ENCODE measurements around the gene ARSI.

The ARSI gene

GRCh38 chr5:150326707-150327106 is 24.0 kb upstream of the ARSI start:
- DNase-seq (ENCODE audit: low read depth) = no peak

DNA sequence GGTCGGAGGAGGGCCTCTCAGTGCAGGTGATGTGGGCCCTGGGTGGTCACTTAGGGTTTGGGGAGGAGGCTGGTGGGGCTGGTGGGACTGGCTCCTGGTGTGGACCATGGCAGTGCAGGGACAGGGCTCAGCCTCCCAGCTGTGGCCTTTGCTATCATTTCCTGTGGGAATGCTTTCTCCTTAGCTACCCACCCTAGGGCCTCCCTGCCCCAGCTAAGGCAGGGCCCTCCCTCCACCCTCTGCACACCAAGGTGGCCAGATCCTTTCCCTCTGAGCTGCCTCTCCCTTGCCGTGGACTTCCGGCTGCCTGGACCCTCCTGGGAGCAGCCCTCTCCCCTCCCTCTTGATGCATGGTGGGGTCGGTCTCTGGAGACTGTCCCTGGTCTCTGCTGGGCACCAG is 22.7 kb upstream of the ARSI start:
- DNase-seq (ENCODE audit: low read depth) = no peak

DNA sequence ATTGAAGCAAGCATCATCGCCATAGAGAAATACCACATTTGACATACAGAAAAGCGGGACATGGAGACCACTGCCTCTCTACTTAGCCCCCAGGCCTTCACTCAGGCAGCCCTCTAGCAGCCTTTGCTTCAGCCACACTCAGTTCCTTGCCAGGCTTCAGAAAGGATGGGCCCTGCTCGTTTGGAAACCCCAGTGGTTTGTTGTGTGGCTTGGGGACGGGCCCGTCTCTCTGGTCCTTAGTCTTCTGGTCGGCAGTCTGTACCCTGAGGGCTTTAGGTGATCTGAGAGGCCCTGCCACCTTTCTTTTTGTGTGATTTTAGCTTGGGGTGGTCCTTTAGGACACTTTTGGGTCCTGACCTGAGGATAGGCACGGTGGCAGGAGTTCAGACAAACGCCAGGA is 21.1 kb upstream of the ARSI start:
- no peak for DNase-seq (ENCODE audit: low read depth)

DNA sequence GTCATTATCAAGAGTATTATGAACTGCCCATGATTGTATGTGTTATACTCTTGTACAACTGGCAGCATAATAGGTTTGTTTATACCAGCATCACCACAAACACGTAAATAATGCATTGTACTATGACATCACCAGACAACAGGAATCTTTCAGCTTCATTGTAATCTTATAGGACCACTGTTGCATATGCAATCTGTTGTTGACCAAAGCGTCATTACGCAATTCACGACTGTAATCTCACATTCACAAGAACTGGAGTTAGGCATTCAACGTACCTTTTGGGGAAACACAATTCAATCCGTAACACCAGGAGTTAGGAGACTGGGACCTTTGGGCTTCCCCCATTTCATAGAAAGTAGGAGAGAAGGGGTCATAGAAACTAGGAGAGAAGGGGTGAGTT is 20.4 kb upstream of the ARSI start:
- DNase-seq (ENCODE audit: low read depth) = no peak

DNA sequence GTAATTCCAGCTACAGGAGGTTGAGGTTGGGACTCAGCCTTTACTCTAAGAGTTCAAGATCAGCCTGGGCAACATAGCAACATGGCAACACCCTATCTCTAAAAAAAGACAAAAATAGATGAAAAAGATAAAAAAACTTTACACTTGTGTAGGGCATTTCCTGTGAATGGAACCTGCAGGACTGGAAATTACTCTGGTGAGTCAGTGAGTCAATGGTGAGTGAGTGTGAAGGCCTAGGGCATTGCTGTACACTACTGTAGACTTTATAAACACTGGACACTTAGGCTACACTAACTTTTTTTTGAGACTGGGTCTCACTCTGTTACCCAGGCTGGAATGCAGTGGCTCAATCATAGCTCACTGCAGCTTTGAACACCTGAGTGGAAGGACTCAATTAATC is 19.5 kb upstream of the ARSI start:
- no peak for DNase-seq (ENCODE audit: low read depth)

- no peak for DNase-seq (ENCODE audit: low read depth)
Observed at GRCh38 chr5:150321784-150322183, 19.1 kb upstream of the ARSI start.

GRCh38 chr5:150321211-150321610 is 18.5 kb upstream of the ARSI start:
- no peak for DNase-seq (ENCODE audit: low read depth)

- DNase-seq (ENCODE audit: low read depth) = no peak
Observed at GRCh38 chr5:150320044-150320613, 17.4 kb upstream of the ARSI start.

- DNase-seq (ENCODE audit: low read depth) = no peak
Observed at GRCh38 chr5:150319484-150319790, 16.7 kb upstream of the ARSI start.

DNA sequence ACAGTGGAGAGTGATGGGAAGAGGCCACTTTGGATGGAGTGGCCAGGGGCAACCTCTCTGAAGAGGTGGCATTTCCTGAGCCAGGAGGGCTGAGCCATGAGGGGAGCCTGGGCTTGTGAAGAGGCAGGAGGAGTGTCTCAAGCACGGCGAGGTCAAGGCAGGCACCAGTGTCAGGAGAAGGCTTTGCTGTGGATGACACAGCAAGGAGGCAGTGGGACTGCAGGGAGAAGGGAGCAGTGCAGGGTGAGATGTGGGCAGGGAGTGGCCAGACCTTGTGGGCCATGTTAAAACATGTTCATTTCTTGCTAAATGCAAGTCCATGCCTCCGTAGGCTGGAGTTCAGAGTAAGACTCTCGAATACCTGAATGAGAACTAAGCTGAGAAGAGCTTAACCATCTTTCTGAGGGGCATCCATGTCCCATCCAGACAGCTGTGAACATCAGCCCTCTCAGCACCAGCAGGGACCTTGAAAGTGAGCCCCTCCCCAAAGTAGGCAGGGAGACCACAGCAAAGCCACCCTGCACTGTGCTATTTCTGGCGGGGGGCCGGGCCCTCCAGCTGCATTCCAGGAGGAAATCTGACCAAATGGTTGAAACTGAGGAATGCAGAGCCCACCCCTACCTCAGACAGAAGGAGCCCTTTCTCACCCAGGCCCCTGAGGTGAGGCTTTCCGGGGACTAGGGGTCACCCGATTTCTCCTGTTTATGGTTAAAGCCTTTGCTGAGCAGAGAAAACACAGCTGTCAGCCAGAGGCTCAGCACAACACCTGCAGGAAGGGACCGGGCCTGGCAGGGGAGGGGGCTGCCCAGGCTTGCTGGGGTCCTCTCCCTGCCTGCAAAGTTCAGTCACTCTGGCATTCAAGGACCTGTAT is 16.1 kb upstream of the ARSI start:
- no peak for DNase-seq (ENCODE audit: low read depth)

GRCh38 chr5:150317048-150318003 is 14.6 kb upstream of the ARSI start:
- no peak for DNase-seq (ENCODE audit: low read depth)

DNA sequence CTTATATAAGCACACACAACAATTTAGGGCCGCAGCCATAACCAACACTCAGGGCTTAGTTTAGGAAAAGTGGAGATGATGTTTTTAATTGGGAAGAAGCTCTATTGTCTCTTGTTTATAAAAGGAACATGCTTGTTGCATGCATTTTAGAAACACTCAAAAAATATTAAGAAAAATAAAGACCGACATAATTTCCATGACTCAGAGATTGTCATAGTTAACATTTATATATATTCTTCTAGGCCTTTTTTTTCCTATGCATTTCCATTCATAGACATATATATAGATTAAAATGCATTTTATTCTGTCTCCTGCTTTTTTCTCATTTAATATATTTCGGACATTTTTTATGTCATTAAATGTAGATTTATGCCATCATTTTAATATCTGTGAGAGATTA is 13.6 kb upstream of the ARSI start:
- no peak for DNase-seq (ENCODE audit: low read depth)

DNA sequence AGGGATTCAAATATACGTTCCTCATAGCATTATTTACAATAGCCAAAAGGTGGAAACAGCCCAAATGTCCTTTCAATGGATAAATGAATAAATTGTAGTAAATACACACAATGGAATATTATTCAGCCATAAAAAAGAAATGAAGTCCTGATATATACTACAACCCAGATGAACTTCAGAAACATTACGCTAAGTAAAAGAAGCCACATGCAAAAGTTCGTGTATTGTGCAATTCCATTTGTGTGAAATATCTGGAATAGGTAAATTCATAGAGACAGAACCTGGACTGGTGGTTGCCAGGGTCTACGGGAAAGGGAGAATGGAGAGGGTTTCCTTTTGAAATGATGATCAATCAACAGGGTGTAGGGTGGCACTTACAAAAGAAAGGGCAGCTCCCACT is 12.5 kb upstream of the ARSI start:
- no peak for DNase-seq (ENCODE audit: low read depth)

DNA sequence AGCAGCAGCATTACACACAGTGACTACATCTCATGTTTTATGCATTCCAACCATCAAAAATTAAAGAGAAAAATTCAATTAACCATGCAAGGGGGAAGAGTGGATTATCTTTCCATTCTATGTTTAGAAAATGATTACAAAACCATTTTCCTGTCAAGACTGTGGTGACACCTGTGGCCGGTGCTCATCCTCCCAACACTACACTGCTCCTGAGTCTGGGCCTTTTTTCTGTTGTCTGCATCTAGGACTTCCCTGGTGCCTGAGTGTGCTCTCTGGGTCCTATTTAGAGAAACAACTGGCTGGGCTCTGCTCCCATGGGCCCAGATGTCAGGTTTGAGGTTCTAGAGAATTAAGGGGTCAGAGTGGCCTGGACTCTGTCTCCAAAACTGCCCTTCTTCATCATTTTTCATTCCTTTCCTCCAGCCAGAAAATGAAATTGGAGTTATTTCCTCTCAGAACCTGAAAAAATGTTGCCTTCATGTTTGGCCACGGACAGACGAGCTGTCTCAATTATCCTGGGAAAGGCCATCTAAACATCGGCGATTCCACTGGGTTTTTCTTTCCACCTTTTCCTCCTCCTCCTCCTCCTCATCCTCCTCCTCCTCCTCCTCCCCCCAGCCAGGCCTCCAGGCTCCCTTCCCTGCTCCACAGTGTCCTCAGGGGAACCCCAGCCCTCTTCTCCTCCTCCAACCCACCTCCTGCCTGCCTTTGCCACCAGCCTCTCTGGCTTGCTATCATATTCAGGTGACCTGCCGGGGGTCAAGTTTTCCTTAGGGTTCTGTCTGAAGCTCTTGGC is 11.4 kb upstream of the ARSI start:
- no peak for DNase-seq (ENCODE audit: low read depth)

- DNase-seq (ENCODE audit: low read depth) = no peak
Observed at GRCh38 chr5:150313501-150313900, 10.8 kb upstream of the ARSI start.

- DNase-seq (ENCODE audit: low read depth) = no peak
Observed at GRCh38 chr5:150312518-150312917, 9.8 kb upstream of the ARSI start.

DNA sequence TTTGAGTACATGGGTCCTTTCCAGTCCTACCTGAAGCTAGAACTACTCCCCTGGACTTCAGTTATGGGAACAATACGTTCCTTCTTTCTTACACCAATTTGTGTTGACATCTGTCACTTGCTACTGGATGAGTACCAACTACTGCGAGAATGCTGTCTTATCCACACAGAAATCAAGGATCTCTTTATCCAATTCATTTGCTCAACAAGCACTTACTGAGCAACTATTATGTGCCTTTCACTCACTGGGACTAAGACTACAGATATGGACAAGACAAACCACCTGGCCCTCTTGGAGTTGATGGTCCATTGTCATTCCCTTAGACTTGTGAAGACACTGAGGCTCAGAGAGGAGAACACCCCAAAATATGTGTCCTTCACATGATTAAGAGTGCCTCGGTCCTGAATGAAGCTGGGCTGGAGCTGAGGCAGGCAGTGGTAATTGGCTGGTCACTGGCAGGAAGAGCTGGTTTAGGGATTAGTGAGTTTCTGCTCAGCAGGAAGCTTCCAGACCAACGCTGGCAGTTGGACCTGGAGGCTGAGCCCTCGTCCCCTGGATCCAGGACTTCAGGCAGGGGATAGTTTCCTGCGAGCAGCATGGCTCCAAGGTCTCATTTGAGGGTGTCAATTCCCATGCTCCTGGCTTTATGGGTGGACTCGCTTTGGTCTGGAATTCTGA is 8.4 kb upstream of the ARSI start:
- no peak for DNase-seq (ENCODE audit: low read depth)

DNA sequence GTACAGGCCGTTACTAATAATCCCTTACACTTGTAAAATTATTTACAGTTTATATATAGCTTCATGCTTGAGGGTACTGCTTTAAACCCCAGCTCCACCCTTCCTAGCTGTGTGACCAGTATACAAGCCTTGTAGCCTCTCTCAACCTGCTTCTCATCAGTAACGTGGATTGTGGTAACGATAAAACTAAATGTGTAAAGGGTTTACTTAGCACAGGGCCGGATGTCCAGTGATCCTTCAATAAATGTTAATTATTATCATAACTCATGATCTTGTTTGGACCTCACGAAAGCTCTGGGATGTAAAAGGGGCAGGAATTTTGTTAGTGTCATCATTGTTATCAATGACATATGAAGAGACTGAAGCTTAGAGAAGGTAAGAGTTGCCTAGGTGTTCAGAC is 7.5 kb upstream of the ARSI start:
- no peak for DNase-seq (ENCODE audit: low read depth)

DNA sequence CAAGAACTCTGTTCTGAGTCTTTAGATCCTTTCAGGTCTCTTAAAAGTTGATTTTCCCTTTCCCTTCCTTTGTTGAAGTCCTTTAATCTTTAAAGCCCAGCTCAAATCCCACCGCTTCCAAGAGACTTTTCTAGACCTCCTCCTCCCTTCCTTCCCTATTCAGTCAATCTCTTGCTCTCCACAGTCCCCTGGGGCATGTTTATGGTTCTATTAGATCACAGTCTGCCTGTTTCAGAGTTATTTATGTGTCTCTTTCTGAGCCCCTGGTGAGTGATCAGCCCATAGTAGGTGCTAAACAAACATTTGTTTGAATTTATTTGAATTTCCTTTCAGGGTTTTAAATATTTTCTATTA is 7.2 kb upstream of the ARSI start:
- no peak for DNase-seq (ENCODE audit: low read depth)

DNA sequence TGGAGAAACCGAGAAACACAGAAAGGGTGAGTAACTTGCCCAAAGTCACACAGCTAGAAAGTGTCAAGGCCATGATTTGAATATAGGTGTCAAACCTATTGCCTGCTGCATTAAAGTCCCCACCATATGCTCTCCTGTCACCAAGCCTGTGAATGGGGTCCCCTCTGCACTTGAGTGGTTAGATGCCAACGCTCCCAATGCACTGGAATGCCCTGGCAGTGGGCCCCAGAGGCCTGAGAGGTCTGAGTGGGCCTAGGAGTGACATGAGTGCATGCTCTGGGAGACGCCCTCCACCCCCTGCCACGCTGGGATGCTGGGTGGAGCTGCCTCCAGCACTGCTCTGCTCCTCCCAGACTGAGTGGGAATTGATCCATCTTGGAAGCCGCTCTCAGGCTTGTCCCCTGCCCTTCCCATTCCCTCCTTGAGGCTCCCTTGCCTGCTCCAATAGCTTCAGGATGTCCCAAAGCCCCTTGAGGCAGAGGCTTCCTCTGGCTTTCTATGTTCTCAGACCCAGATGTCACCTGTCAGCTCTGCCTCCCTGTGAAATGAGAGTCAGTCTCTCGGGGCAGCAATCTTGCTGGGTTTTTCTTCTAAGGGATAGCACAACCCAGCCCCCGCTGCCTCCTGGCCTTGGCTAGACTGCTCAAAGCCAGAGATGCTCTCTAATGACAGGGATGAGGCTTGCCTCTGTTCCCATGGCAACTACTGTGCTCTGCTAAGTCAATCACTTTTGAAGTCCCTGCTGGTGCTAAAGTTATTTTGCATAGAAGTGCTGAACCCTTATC is 6.6 kb upstream of the ARSI start:
- DNase-seq (ENCODE audit: low read depth) = no peak
